Posterior vena cava (tissue), 2 donors: ENCODE results near the gene DYSF. TPM values are rescaled to one million over a fixed set of nuclear protein-coding genes. Genes with fewer than 3 reads are reported as not detected.

Experiments
- DNase-seq: peaks from one replicate; pipeline ENCODE4 v3.0.0-alpha.2; 2020; ENCODE audit warnings: low spot score
- intact Hi-C, 2 donors: fragments of 100-400 bp; cut with DNase I; formaldehyde crosslinking; loops; one replicate each; pipeline versions ENCODE4 v1.14.1 to v1.14.2; 2022 to 2023
- total RNA-seq, 2 donors: library from RNA; stranded (reverse); fragmentation: NEBNext Ultra II Directional; extraction: Animal tissue kit (Norgen Biotek cat#: 25700); gene quantifications; one replicate each; pipeline ENCODE4 v1.2.1, GENCODE V29; 2021
- donor health status: DM: yes; HTN: yes; CAD: no.
- donor health status: DM: yes; HTN: yes; CAD: no.

DYSF gene
- total RNA-seq, 2 donors from 2014 or later = 42.1 to 46.8 TPM

- DNase-seq = peak; percentile 58
- intact Hi-C loops = loop anchor here in 1 of 2 donors (5.0 kb wide), 1 partner anchor 187 kb away; no protein-coding TSS in a partner anchor
These were observed 157.3 kb downstream of the DYSF start for GRCh38 chr2:71610671-71611070.

- intact Hi-C loops = loop anchor here in 1 of 2 donors (5.0 kb wide), 1 partner anchor 186 kb away; no protein-coding TSS in a partner anchor
- DNase-seq = peak; percentile 58
These were observed 157.9 kb downstream of the DYSF start for GRCh38 chr2:71611247-71611646.

- intact Hi-C loops = loop anchor here in 1 of 2 donors (5.0 kb wide), 1 partner anchor 185 kb away; no protein-coding TSS in a partner anchor
- peak; percentile 71 for DNase-seq
These were observed 158.6 kb downstream of the DYSF start for GRCh38 chr2:71611781-71612527.

- intact Hi-C loops = loop anchor here in 1 of 2 donors (5.0 kb wide), 1 partner anchor 185 kb away; no protein-coding TSS in a partner anchor
- peak; percentile 66 for DNase-seq
These were observed 159.4 kb downstream of the DYSF start for GRCh38 chr2:71612581-71613402.

GRCh38 chr2:71613403-71613952 is 160.1 kb downstream of the DYSF start:
- DNase-seq = peak; percentile 35
- intact Hi-C loops = loop anchor here in 1 of 2 donors (5.0 kb wide), 1 partner anchor 184 kb away; no protein-coding TSS in a partner anchor

- peak; percentile 38 for DNase-seq
- intact Hi-C loops = loop anchor here in 1 of 2 donors (5.0 kb wide), 1 partner anchor 183 kb away; no protein-coding TSS in a partner anchor
These were observed 160.9 kb downstream of the DYSF start for GRCh38 chr2:71613953-71614925.

- DNase-seq = peak; percentile 93
- intact Hi-C loops = loop anchor here in 1 of 2 donors (5.0 kb wide), 1 partner anchor 182 kb away; no protein-coding TSS in a partner anchor
These were observed 161.8 kb downstream of the DYSF start for GRCh38 chr2:71614976-71615766.

- DNase-seq = peak; percentile 29
- intact Hi-C loops = no loop called here
These were observed 162.7 kb downstream of the DYSF start for GRCh38 chr2:71615767-71616730.

- DNase-seq = no peak
- intact Hi-C loops = no loop called here
These were observed 163.9 kb downstream of the DYSF start for GRCh38 chr2:71617266-71617665.

- DNase-seq = no peak
- intact Hi-C loops = no loop called here
These were observed 165.2 kb downstream of the DYSF start for GRCh38 chr2:71618327-71619113.

GRCh38 chr2:71619230-71619741 is 165.9 kb downstream of the DYSF start:
- intact Hi-C loops = no loop called here

GRCh38 chr2:71620116-71620515 is 166.8 kb downstream of the DYSF start:
- intact Hi-C loops = loop anchor here in 1 of 2 donors (2.0 kb wide), 1 partner anchor 55 kb away; no protein-coding TSS in a partner anchor
- DNase-seq = no peak

More at GRCh38 chr2:71619230-71619741, 165.9 kb downstream of the DYSF start:
- no peak for DNase-seq

- intact Hi-C loops = loop anchor here in 1 of 2 donors (2.0 kb wide), 1 partner anchor 54 kb away; no protein-coding TSS in a partner anchor
- DNase-seq = no peak
These were observed 167.5 kb downstream of the DYSF start for GRCh38 chr2:71620851-71621251.

- intact Hi-C loops = no loop called here
These were observed 175.9 kb downstream of the DYSF start for GRCh38 chr2:71629273-71629672.

GRCh38 chr2:71629771-71630453 is 176.6 kb downstream of the DYSF start:
- no peak for DNase-seq
- intact Hi-C loops = loop anchor here in 1 of 2 donors (5.0 kb wide), 1 partner anchor 1642 kb away; no protein-coding TSS in a partner anchor

More at GRCh38 chr2:71629273-71629672, 175.9 kb downstream of the DYSF start:
- DNase-seq = no peak
